H7 (cell line): Measurements from ENCODE around the gene DNPEP. TPM values are rescaled to one million over a fixed set of nuclear protein-coding genes. Genes with fewer than 3 reads are reported as not detected.
"Not testable (repeated sequence)": the region's sequence is repeated elsewhere in the genome, so short reads cannot be mapped to it uniquely, and the experiment has no call there.

Experiments
- DNase-seq: peaks from one replicate; pipeline ENCODE4 v3.0.0; 2012
- H3K27me3 ChIP-seq: 2 replicates; pipeline ENCODE4 v1.6.0; 2011; ENCODE audit warnings: mild to moderate bottlenecking, low read length; ENCODE audit not compliant: control insufficient read depth, insufficient read depth
- H3K36me3 ChIP-seq: replicated peaks from 2 replicates; pipeline ENCODE4 v1.5.1; 2011; ENCODE audit warnings: low read length; ENCODE audit not compliant: control insufficient read depth, insufficient read depth
- H3K4me3 ChIP-seq: 2 replicates; pipeline ENCODE4 v1.5.1; 2011; ENCODE audit warnings: low read depth, mild to moderate bottlenecking, control low read depth, low read length, moderate library complexity; ENCODE audit not compliant: insufficient read depth
- total RNA-seq: library from RNA; depleted of rRNA; stranded (reverse); fragments of >200 nt; shearing (Covaris generic); gene quantifications from 2 replicates; pipeline ENCODE4 v1.2.3, GENCODE V29; 2014

DNPEP gene
- total RNA-seq, 1 experiment from 2014 or later = 55.5 TPM

DNA sequence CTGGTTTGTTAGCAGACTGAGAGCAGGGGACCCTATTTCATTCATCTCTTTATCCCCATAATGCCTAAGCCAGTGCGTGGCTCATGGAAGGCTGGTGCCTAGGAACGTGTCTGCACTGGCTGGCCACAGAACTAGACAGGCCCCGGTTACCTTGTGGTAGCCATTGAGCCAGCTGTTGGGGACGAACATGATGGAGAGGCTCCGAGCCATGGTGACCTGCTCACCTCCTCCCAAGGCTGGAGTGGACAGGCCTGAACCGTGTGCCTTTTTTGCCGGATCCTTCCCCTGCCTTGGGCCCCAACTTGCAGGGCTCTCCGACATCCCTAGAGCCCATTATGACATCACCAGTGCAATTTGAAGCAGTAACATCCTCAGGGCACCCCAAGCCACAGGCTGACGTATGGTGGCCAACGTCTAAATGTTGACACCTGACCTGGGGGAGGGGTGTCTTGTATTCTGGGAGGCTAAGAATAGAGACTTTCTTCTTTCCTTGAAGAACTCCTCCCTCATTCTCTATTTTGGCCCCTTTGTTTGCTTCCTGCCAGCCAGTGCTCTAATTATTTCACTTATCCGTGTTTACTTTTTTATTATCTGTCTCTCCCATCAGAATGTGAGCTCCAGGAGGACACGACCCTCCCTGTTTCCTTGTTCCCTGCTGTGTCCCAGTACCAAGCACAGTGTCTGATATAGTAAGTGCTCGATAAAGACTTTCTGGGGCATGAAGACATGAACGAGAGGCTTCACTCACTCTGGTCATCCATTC lies 12.2 kb upstream of the DNPEP start:
- no peak overlapping the region for H3K4me3 ChIP-seq
- no peaks in the 10 kb centered on the region for H3K36me3 ChIP-seq
- DNase-seq = no peak
- no peaks in the 10 kb centered on the region for H3K27me3 ChIP-seq

DNA sequence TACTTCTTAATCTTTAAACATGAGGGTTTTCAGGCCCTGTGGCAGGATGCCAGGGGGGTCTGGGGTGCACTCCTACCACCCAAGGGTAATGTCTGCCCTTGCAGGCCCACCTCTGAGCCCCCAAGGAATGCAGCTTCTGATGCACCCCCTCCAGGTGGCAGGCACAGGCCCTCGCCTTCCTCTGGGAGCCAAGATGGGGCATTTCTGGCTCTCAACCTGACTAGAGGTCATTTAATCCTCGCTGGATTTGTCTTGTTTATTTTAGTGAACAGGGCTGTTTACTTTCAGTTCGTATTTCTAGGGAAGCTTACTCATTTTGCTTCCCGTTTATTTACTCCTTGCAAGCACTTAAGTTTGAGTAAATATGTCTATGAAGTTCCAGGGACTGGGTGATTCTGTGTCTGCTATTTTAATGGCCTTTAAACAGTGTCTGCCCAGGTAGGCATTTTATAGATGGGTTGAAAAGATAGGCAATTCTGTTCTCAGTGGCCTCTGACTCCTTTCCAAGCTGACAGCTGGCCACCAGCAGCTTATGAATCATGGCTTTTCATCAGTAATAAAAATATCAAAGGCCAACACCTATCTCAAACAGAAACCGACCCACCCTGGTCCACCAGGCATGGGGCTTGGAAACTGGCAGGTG lies 11.1 kb upstream of the DNPEP start:
- no peak overlapping the region for H3K4me3 ChIP-seq
- H3K36me3 ChIP-seq = no peaks in the 10 kb centered on the region
- no peaks in the 10 kb centered on the region for H3K27me3 ChIP-seq
- no peak for DNase-seq

DNA sequence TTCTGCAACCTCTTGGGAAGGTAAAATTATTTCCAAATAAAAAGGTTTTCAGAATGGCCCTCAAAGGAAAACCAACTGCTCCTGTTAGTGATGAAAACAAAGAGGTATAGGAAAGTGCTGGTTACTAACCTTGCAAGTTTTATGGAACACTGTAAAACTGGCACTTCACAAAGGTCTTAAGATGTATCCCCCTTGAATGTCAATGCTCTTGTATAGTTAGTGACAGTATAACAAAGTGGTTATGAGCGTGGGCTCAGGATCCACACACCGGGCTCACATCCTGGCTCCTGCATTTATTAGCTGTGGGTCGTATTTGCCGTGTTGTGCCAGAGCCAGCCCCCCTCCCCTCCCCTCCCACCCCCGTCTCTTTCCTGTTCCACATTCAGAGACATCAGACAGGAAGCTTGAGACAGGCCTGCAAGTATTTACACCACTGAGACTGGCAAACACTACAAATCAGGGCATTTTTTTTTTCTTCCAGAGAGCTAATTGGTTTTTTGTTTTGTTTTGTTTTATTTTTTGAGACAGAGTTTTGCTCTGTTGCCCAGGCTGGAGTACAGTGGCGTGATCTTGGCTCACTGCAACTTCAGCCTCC lies 9.2 kb upstream of the DNPEP start:
- no peaks in the 10 kb centered on the region for H3K27me3 ChIP-seq

DNA sequence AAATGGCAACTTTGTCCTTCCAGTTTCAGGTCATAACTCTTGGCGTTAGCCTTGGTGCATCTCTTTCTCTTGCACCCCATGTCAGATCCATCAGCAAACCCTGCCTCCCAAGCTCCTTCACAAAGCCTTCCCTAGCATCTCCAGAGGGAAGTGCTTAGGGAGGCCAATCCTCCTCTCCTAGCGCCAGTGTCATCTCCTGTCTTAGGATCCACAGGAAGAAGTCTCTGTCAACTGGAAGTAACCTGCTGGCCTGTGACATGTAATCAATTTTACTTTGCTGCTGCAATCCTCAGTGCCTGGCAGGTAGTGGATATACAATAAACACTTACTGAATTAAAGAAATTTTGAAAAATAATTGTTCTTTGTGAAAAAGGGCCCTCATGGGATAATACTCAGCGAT lies 7.9 kb upstream of the DNPEP start:
- Histone ChIP-seq H3K27me3 (no peaks in the 10 kb centered on the region), H3K36me3 (no peaks in the 10 kb centered on the region), H3K4me3 (no peak overlapping the region)
- no peak for DNase-seq

More for the DNA sequence above, 9.2 kb upstream of the DNPEP start:
- Histone ChIP-seq H3K36me3 (no peaks in the 10 kb centered on the region), H3K4me3 (no peak overlapping the region)
- no peak for DNase-seq

DNA sequence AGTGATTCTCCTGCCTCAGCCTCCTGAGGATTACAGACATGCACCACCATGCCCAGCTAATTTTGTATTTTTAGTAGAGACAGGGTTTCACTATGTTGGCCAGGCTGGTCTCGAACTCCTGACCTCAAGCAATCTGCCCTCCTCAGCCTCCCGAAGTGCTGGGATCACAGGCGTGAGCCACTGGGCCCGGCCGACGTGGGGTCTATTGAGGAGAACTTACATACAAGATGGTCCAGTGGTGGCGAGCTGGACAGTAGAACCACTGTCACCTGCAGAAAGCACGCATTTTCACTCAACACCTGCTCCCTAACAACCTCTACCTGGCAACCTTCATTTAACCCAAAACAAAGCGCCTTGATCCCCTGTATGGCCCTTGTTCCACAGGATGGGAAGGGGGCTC lies 7.3 kb upstream of the DNPEP start:
- H3K27me3 ChIP-seq = not testable (repeated sequence)

DNA sequence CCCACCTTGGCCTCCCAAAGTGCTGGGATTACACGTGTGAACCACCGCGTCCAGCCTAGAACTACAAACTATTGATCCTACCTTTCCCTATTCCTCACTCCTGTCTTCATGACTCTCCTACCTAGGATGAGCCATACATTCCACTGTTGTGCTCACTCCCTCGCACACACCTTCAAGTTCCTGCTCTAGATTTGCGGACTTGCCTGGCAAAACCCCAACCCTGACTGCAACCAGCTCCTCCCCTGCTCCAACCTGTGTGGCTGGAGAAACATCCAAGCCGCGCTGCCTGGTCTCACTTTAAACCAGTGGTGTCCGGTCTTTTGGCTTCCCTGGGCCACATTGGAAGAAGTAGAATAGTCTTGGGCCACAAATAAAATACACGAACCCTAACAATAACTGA lies 5.0 kb upstream of the DNPEP start:
- H3K27me3 ChIP-seq = no peaks in the 10 kb centered on the region; the same call in 1 of the 2 replicates
- H3K4me3 ChIP-seq = no peak overlapping the region
- H3K36me3 ChIP-seq = no peaks in the 10 kb centered on the region
- DNase-seq = no peak

More for the DNA sequence above, 7.3 kb upstream of the DNPEP start:
- H3K4me3 ChIP-seq, H3K36me3 ChIP-seq, DNase-seq: not testable (repeated sequence)

DNA sequence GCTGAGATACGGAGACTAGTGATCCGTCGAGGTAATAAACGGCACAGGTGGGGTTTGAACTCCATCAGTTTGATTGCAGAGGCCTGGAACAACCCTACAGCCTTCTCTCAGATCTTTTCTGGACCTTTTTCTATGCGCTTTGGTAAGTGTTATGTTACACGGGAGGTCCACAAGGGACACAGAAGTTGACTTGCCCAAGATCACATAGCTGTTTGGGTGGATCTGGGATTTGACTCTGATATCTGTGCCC lies 1.1 kb upstream of the DNPEP start:
- H3K36me3 ChIP-seq = peaks cover 13% of the 10 kb centered on the region
- no peaks in the 10 kb centered on the region; the same call in 1 of the 2 replicates for H3K27me3 ChIP-seq
- H3K4me3 ChIP-seq = peak overlapping the region; percentile 62
- no peak for DNase-seq

DNA sequence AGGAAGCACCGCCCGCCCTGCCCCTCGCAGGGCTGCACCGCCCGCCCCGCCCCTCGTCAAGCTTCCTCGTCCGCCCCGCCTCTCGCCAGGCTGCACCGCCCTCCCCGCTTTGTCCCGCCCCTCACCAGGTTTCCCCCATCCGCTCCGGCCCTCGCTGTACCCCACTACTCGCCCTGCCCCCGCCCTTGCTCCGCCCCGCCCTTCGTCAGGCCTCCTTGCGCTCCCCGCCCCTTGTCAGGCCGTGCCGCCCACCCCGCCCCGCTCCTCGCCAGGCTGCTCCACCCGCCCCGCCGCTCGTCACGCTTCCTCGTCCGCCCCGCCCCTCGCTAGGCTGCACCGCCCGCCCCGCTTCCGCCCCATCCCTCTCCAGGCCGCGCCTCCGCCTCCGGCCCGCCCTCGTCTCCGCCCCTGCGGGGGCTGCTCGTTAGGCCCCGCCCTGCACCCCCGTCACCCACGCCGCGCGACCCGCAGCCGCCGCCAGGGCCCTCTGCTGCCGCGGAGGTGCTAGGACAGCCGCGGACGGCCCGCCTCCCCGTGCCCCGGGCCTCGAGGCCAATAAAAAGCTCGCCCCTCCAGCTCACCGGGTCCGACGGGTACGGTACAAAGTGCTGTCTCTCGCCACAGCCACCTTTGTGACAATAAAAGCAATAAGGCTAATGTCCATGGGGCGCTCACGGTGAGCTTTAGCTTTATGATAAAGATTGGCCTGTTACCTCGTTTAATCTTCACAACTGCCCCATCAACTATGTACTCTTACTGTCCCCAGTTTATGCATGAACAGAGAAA lies 602 bp upstream of the DNPEP start:
- peak; percentile 99 for DNase-seq
- Histone ChIP-seq H3K27me3 (no peaks in the 10 kb centered on the region; the same call in 1 of the 2 replicates), H3K4me3 (peak overlapping the region; percentile 62), H3K36me3 (peaks cover 18% of the 10 kb centered on the region)

DNA sequence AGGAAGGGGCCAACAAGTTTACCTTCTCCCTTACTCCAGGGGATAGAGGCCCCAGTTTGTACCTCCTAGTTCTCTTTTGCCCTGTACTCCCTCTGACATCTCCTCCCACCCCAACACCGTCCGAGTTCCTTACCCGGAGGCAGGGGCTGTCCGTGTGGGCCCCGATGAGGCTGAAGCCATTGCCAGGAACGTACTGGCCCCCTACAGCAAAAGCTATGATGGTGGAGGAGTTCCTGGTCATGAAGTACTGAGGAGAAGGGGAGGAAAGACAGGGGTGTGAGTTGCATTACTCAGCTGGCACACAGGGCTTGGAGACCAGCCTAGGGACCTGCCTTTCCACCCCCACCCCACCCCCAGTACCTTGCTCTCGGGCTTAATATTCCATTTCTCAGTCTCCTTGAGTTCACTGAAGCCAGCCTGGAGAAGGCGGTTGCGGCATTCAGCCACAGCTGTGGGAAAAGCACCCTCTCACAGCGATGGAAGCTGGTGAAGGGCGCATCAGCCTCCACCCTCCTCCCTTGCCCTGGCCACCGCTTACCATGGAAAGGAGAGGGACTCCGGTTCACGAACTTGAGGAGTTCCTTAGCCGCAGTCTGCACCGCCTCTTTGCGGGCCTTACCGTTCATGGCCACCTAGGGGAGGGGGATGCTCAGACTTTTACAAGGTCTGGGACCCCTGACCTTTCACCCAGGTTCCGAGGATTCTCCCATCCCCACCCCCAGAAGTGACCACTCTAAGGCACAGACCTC lies 1.0 kb downstream of the DNPEP start:
- peak overlapping the region; percentile 86 for H3K4me3 ChIP-seq
- peaks cover 26% of the 10 kb centered on the region for H3K36me3 ChIP-seq
- no peaks in the 10 kb centered on the region; the same call in 1 of the 2 replicates for H3K27me3 ChIP-seq
- no peak for DNase-seq

DNA sequence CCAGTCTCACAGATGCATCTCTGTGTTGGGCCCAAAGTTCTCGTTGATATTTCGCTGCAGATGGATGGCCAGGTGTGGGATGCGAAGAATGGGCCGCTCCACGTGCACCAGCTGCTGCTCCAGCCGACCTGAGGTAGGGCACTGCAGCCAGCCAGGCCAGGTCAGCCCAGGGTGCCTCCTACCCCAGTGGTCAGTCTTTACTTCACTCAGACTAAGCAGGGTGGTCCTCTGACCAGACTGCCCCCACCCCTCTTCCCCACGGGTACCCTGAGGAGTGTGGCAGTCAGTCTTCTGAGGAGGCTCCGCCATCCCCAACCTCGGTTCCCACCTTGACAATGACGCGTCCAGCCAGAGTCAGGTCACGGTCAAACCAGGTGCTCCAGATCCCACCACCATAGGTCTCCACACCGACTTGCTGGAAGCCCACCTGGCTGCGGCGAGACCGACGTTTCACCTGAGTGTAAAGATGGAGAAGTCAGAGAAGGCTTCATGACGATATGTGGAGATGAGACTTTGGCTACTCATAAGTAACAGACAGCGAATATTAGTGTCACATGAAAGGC lies 1.7 kb downstream of the DNPEP start:
- Histone ChIP-seq H3K36me3 (peaks cover 28% of the 10 kb centered on the region), H3K27me3 (no peaks in the 10 kb centered on the region; the same call in 1 of the 2 replicates), H3K4me3 (no peak overlapping the region)
- DNase-seq = no peak

DNA sequence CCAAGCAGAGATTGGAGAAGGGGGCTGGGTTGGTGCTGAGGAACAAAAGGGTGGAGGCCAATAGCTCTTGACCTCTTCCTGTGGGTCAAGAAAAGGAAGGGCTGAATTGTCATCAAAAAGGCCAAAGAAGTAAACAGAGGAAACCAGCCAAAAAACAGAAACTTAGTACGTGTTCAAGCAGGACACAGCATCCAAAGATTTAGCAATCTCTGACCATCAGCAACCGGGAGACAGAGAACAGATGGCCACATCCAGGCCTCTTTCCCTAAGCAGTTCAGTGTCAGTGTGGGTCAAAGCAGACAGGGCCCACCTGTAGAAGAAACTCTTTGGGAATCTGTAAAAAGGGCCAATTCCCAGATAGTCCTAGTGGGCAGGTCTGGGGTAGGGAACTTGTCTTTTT lies 2.9 kb downstream of the DNPEP start:
- no peak for DNase-seq
- H3K36me3 ChIP-seq = peaks cover 34% of the 10 kb centered on the region
- H3K27me3 ChIP-seq = no peaks in the 10 kb centered on the region; the same call in 1 of the 2 replicates
- no peak overlapping the region for H3K4me3 ChIP-seq

DNA sequence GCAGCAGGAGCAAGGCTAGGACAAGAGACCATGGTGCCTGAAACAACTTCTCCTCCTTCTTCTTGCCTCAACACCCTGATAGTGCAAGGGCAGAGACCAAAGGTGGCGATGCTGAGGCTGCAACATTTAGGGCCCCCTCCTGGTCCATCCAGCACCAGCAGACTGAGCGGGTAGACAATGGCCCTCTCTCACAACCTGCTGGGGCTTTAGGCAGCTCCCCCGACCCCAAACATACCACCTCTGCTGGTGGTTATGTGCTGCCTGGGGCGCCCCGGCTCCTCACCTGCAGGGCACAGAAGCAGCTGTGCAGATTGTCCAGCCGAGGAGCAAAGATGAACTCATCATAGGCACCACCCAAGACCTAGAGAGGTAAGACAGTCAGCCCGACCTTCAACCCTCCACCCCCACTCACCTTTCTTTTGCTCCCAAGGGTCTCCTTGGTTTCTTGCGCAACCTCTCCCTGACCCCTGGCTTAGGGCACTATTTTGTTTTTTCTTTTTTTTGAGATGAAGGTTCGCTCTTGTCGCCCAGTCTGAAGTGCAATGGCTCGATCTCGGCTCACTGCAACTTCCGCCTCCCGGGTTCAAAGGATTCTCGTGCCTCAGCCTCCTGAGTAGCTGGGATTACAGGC lies 3.5 kb downstream of the DNPEP start:
- Histone ChIP-seq H3K36me3 (peaks cover 34% of the 10 kb centered on the region), H3K27me3 (no peaks in the 10 kb centered on the region; the same call in 1 of the 2 replicates), H3K4me3 (no peak overlapping the region)
- DNase-seq = peak; percentile 56

DNA sequence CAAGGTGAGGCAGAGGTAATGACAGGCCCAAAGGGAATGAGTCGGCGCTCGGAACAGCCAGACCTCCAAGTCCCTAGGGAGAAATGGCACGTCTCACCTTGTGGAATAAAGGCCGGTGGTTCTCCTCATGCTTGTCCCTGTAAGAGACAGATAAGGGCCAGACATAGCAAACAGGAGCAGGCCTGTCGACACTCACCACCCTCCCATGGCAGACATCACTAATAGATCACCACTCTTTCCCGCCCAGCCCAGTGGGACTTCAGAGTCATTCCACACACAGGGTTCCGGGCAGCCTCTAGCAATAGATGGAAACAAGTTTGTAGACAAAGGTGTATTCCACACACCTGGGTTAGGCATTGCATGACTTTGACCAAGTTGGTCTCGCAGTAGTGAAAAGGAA lies 6.3 kb downstream of the DNPEP start:
- Histone ChIP-seq H3K36me3 (peaks cover 34% of the 10 kb centered on the region), H3K27me3 (no peaks in the 10 kb centered on the region), H3K4me3 (no peak overlapping the region)
- no peak for DNase-seq
